ENCODE measurements around the gene EFCAB8. TPM values are rescaled to one million over a fixed set of nuclear protein-coding genes. Genes with fewer than 3 reads are reported as not detected.
"Not testable (repeated sequence)": the region's sequence is repeated elsewhere in the genome, so short reads cannot be mapped to it uniquely, and the experiment has no call there.

The EFCAB8 gene
- polyA plus RNA-seq, 1 experiment = not detected

DNA sequence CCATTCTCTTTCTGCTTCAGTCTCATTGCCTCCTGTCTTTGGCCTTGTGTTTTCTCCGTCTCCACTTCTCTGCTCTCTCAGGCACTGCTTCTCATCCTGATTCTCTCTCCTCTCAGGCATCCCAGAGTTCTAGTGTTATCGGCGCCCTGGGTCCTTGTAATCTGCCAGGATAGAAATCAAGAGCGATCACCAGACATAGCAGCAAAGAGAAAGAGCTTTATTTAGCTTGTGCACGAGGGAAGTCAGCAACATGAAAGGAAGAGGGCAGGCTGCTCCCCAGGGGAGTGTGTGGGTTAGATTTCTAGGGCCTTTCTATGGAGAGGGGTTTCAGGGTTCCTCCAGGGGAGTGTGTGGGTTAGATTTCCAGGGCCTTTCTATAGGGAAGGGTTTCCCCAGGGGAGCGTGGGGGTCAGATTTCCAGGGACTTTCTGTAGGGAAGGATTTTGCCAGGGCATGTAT, 113.0 kb downstream of the EFCAB8 start:
- ChIA-PET CTCF (no interaction called here), POLR2A (no interaction called here)
- peaks cover 7% of the 10 kb centered on the region for H3K27me3 ChIP-seq (ENCODE audit: control insufficient read depth, insufficient read depth, low read length)
- no peak overlapping the region for H3K27ac ChIP-seq (ENCODE audit: low read depth, low read length)
- H3K9me3 ChIP-seq (ENCODE audit: control insufficient read depth, insufficient read depth, low read length) = no peaks in the 10 kb centered on the region
- DNase-seq (ENCODE audit: low read depth, low spot score) = no peak
- TF ChIP-seq, protein P1, sequence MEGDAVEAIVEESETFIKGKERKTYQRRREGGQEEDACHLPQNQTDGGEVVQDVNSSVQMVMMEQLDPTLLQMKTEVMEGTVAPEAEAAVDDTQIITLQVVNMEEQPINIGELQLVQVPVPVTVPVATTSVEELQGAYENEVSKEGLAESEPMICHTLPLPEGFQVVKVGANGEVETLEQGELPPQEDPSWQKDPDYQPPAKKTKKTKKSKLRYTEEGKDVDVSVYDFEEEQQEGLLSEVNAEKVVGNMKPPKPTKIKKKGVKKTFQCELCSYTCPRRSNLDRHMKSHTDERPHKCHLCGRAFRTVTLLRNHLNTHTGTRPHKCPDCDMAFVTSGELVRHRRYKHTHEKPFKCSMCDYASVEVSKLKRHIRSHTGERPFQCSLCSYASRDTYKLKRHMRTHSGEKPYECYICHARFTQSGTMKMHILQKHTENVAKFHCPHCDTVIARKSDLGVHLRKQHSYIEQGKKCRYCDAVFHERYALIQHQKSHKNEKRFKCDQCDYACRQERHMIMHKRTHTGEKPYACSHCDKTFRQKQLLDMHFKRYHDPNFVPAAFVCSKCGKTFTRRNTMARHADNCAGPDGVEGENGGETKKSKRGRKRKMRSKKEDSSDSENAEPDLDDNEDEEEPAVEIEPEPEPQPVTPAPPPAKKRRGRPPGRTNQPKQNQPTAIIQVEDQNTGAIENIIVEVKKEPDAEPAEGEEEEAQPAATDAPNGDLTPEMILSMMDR (IDR thresholded peaks at IDR 0.05; ENCODE audit: low read depth, low read length) = no peak
- no peak overlapping the region for H3K4me3 ChIP-seq (ENCODE audit: low read depth, low read length)

- CTCF ChIA-PET = interaction anchor here (0.6 kb wide), 1 partner anchor 183 kb away, joined by 3 read pairs; no protein-coding TSS in a partner anchor
- Histone ChIP-seq H3K27me3 (ENCODE audit: control insufficient read depth, insufficient read depth, low read length) (peaks cover 11% of the 10 kb centered on the region), H3K4me3 (ENCODE audit: low read depth, low read length) (no peak overlapping the region), H3K27ac (ENCODE audit: low read depth, low read length) (no peak overlapping the region), H3K9me3 (ENCODE audit: control insufficient read depth, insufficient read depth, low read length) (no peaks in the 10 kb centered on the region)
- POLR2A ChIA-PET = no interaction called here
- no peak for DNase-seq (ENCODE audit: low read depth, low spot score)
- TF ChIP-seq, protein P1 (IDR thresholded peaks at IDR 0.05; ENCODE audit: low read depth, low read length) = no peak
Observed at GRCh38 chr20:32972181-32973076, 113.7 kb downstream of the EFCAB8 start.

DNA sequence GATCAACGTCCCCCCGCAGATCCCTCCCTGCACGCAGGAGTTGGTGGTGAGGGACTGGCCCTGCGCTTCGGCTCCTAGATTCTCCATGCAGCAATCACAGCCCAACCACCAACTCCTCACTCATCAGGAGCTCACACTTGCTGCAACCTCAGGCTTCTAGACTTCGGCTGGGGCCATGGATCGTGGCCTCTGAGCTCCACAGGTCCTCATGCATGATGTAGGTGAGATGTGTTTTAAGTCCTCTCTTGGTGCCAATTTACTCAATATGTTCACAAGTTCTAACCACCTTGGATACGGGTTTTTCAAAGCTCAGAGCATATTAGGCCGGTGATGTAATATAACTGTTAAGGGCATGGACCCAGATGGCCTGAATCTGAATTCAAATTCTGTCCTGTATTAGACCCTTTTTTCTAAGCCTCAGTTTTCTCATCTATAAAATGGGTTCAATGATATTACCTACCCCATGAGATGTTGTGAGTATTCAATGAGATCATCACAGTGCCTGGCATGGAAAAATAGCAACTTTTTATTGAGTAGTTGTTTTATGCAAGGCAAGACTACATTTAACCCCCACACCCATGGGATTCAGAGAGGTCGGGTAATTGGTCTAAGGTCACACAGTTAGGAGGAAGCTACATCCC, 114.5 kb downstream of the EFCAB8 start:
- Histone ChIP-seq H3K9me3 (ENCODE audit: control insufficient read depth, insufficient read depth, low read length) (no peaks in the 10 kb centered on the region), H3K4me3 (ENCODE audit: low read depth, low read length) (no peak overlapping the region), H3K27me3 (ENCODE audit: control insufficient read depth, insufficient read depth, low read length) (peaks cover 16% of the 10 kb centered on the region), H3K27ac (ENCODE audit: low read depth, low read length) (no peak overlapping the region)
- POLR2A ChIA-PET = no interaction called here
- CTCF ChIA-PET = interaction anchor here (0.6 kb wide), 1 partner anchor 183 kb away, joined by 3 read pairs; no protein-coding TSS in a partner anchor
- DNase-seq (ENCODE audit: low read depth, low spot score) = no peak
- TF ChIP-seq, protein P1 (IDR thresholded peaks at IDR 0.05; ENCODE audit: low read depth, low read length) = no peak

- POLR2A ChIA-PET; CTCF ChIA-PET; H3K9me3 ChIP-seq (ENCODE audit: control insufficient read depth, insufficient read depth, low read length); H3K27ac ChIP-seq (ENCODE audit: low read depth, low read length); DNase-seq (ENCODE audit: low read depth, low spot score); H3K4me3 ChIP-seq (ENCODE audit: low read depth, low read length): not testable (repeated sequence)
- H3K27me3 ChIP-seq (ENCODE audit: control insufficient read depth, insufficient read depth, low read length) = peaks cover 18% of the 10 kb centered on the region
Observed at GRCh38 chr20:32974204-32975064, 115.7 kb downstream of the EFCAB8 start.

- H3K9me3 ChIP-seq (ENCODE audit: control insufficient read depth, insufficient read depth, low read length); POLR2A ChIA-PET; DNase-seq (ENCODE audit: low read depth, low spot score); CTCF ChIA-PET; H3K27ac ChIP-seq (ENCODE audit: low read depth, low read length); H3K4me3 ChIP-seq (ENCODE audit: low read depth, low read length): not testable (repeated sequence)
- peaks cover 19% of the 10 kb centered on the region for H3K27me3 ChIP-seq (ENCODE audit: control insufficient read depth, insufficient read depth, low read length)
Observed at GRCh38 chr20:32975121-32975520, 116.4 kb downstream of the EFCAB8 start.

Measured in AG04450 (cell line).